Stomach (tissue), 9 donors: Measurements from ENCODE around the gene TRAM2. TPM values are rescaled to one million over a fixed set of nuclear protein-coding genes. Genes with fewer than 3 reads are reported as not detected.

Experiments used
- DNase-seq, 2 donors: peaks; one replicate each; pipeline versions ENCODE4 v3.0.0 to v3.0.0-alpha.2; 2013 to 2019
- H3K27ac ChIP-seq, 5 donors: fragments of 200-600 bp in 4 of 5; sonication (generic) in 4 of 5; one replicate each; pipeline ENCODE4 v1.5.1; 2013 to 2019; ENCODE audit warnings: mild to moderate bottlenecking in 1 of 5, moderate library complexity in 1 of 5
- H3K27me3 ChIP-seq, 3 donors: fragments of 200-600 bp; sonication (generic); one replicate each; pipeline ENCODE4 v1.5.1; 2017 to 2019; ENCODE audit warnings: mixed run types in 1 of 3
- H3K36me3 ChIP-seq, 4 donors: fragments of 200-600 bp; sonication (generic); 1 replicate in 3 of 4; 2 replicates in 1 of 4; pipeline ENCODE4 v1.5.1; 2016 to 2019
- H3K4me1 ChIP-seq, 4 donors: fragments of 200-600 bp; sonication (generic); one replicate each; pipeline ENCODE4 v1.5.1; 2016 to 2019
- H3K4me3 ChIP-seq, 4 donors: fragments of 200-600 bp; sonication (generic) in 3 of 4; one replicate each; pipeline ENCODE4 v1.5.1; 2016 to 2019; ENCODE audit warnings: mild to moderate bottlenecking in 1 of 4
- H3K9me3 ChIP-seq, 4 donors: fragments of 200-600 bp; sonication (generic); one replicate each; pipeline ENCODE4 v1.5.1; 2016 to 2019
- EP300 ChIP-seq: sonication (generic); formaldehyde crosslinking; IDR thresholded peaks from one replicate; pipeline ENCODE4 v1.6.1; 2017; ENCODE audit warnings: antibody characterized with exemption
- POLR2A ChIP-seq, 4 donors: fragments of 450-650 bp; IDR thresholded peaks; one replicate each; pipeline ENCODE4 v1.6.1; 2016; ENCODE audit warnings: antibody characterized with exemption in 4 of 4, control low read depth in 2 of 4, mild to moderate bottlenecking in 1 of 4, moderate library complexity in 1 of 4
- POLR2AphosphoS5 ChIP-seq, 3 donors: sonication (generic); formaldehyde crosslinking; IDR thresholded peaks; one replicate each; pipeline ENCODE4 v1.6.1; 2016; ENCODE audit warnings: antibody characterized with exemption in 3 of 3
- WGBS, 5 donors: extraction: QIAGEN DNeasy Blood & Tissue Kit in 3 of 5; methylation state at CpG; one replicate each; pipeline versions ENCODE4 v1.1.5 to v1.1.7; 2013 to 2018; 5-methylcytosine and 5-hydroxymethylcytosine counted together
- intact Hi-C: fragments of 100-400 bp; cut with DNase I; formaldehyde crosslinking; loops from one replicate; pipeline ENCODE4 v1.15.1; 2023; ENCODE audit warnings: low total_unique reads
- polyA plus RNA-seq, 3 donors: library from polyadenylated mRNA; stranded (reverse); fragments of 200-250 nt; gene quantifications; one replicate each; pipeline ENCODE4 v1.2.3, GENCODE V29; 2013
- total RNA-seq, 5 donors: library from RNA; depleted of rRNA; stranded (reverse); fragments of >200 nt; gene quantifications; one replicate each; pipeline versions ENCODE4 v1.1.0 to v1.2.3, GENCODE V29; 2014 to 2016
- TF ChIP-seq, protein P1 (sequence below), 7 experiments: fragments of 450-650 bp in 4 of 7; fragments of 200-600 bp in 3 of 7; sonication (generic) in 3 of 7; IDR thresholded peaks; one replicate each; pipeline ENCODE4 v1.5.1; 2016 to 2019; ENCODE audit warnings: antibody characterized with exemption in 7 of 7, control low read depth in 2 of 7, mild to moderate bottlenecking in 1 of 7
- donor health status: healthy with polysubstance abuse.
- donor health status: Bipolar disorder and iron deficiency.
- donor health status: healthy.

TRAM2 gene
- total and polyA plus RNA-seq, 8 donors = 1.4 to 14.1 (median 4.3) TPM

GRCh38 chr6:52535711-52536423 lies 41.0 kb downstream of the TRAM2 start:
- Histone ChIP-seq H3K4me1 (peaks cover 7 to 45% (median 22%) of the 10 kb centered on the region in 4 donors), H3K27ac (no peak overlapping the region)
- intact Hi-C loops = no loop called here

GRCh38 chr6:52534966-52535390 lies 41.9 kb downstream of the TRAM2 start:
- H3K4me3 ChIP-seq = no peak overlapping the region
- H3K9me3 ChIP-seq = no peaks in the 10 kb centered on the region
- WGBS, 5 donors = 75 to 93% (median 87%) methylated on average over 3 of the region's 3 CpGs
- no peak for DNase-seq
- H3K36me3 ChIP-seq = peaks cover 4 to 25% (median 22%) of the 10 kb centered on the region in 4 donors
- peaks cover 6 to 37% (median 19%) of the 10 kb centered on the region in 4 donors for H3K4me1 ChIP-seq
- no peak for TF ChIP-seq POLR2AphosphoS5 (IDR thresholded peaks at IDR 0.05)
- TF ChIP-seq EP300 = no peak
- TF ChIP-seq POLR2A (IDR thresholded peaks at IDR 0.05) = no peak
- TF ChIP-seq, protein P1, sequence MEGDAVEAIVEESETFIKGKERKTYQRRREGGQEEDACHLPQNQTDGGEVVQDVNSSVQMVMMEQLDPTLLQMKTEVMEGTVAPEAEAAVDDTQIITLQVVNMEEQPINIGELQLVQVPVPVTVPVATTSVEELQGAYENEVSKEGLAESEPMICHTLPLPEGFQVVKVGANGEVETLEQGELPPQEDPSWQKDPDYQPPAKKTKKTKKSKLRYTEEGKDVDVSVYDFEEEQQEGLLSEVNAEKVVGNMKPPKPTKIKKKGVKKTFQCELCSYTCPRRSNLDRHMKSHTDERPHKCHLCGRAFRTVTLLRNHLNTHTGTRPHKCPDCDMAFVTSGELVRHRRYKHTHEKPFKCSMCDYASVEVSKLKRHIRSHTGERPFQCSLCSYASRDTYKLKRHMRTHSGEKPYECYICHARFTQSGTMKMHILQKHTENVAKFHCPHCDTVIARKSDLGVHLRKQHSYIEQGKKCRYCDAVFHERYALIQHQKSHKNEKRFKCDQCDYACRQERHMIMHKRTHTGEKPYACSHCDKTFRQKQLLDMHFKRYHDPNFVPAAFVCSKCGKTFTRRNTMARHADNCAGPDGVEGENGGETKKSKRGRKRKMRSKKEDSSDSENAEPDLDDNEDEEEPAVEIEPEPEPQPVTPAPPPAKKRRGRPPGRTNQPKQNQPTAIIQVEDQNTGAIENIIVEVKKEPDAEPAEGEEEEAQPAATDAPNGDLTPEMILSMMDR (IDR thresholded peaks at IDR 0.05) = no peak
- H3K27ac ChIP-seq = no peak overlapping the region
- H3K27me3 ChIP-seq = no peaks in the 10 kb centered on the region
- intact Hi-C loops = no loop called here

More at GRCh38 chr6:52535711-52536423, 41.0 kb downstream of the TRAM2 start:
- WGBS, 5 donors = 71 to 81% (median 73%) methylated on average over 5 of the region's 5 CpGs
- no peaks in the 10 kb centered on the region for H3K9me3 ChIP-seq
- no peaks in the 10 kb centered on the region for H3K27me3 ChIP-seq
- TF ChIP-seq, protein P1 (IDR thresholded peaks at IDR 0.05) = no peak
- TF ChIP-seq POLR2AphosphoS5 (IDR thresholded peaks at IDR 0.05) (no peak), POLR2A (IDR thresholded peaks at IDR 0.05) (no peak), EP300 (no peak)
- no peak for DNase-seq
- peaks cover 4 to 25% (median 22%) of the 10 kb centered on the region in 4 donors for H3K36me3 ChIP-seq
- H3K4me3 ChIP-seq = no peak overlapping the region

- 95 to 99% (median 99%) methylated on average over 5 of the region's 5 CpGs for WGBS, 5 donors
- Histone ChIP-seq H3K9me3 (no peaks in the 10 kb centered on the region), H3K27ac (no peak overlapping the region), H3K27me3 (no peaks in the 10 kb centered on the region), H3K36me3 (peaks cover 4 to 25% (median 22%) of the 10 kb centered on the region in 4 donors), H3K4me1 (peaks cover 6 to 31% (median 16%) of the 10 kb centered on the region in 4 donors), H3K4me3 (no peak overlapping the region)
- intact Hi-C loops = no loop called here
- TF ChIP-seq EP300 (no peak), POLR2A (IDR thresholded peaks at IDR 0.05) (no peak), POLR2AphosphoS5 (IDR thresholded peaks at IDR 0.05) (no peak)
- TF ChIP-seq, protein P1 (IDR thresholded peaks at IDR 0.05) = no peak
- DNase-seq = no peak
These were observed 42.5 kb downstream of the TRAM2 start for GRCh38 chr6:52534363-52534762.

GRCh38 chr6:52533491-52533890 lies 43.4 kb downstream of the TRAM2 start:
- WGBS, 5 donors = 95 to 98% (median 97%) methylated on average over 2 of the region's 2 CpGs
- TF ChIP-seq POLR2AphosphoS5 (IDR thresholded peaks at IDR 0.05) (no peak), POLR2A (IDR thresholded peaks at IDR 0.05) (no peak), EP300 (no peak)
- TF ChIP-seq, protein P1 (IDR thresholded peaks at IDR 0.05) = no peak
- no peaks in the 10 kb centered on the region for H3K9me3 ChIP-seq
- peaks cover 4 to 25% (median 22%) of the 10 kb centered on the region in 4 donors for H3K36me3 ChIP-seq
- H3K27ac ChIP-seq = no peak overlapping the region
- no peak overlapping the region for H3K4me3 ChIP-seq
- H3K4me1 ChIP-seq = peaks cover 6 to 25% (median 15%) of the 10 kb centered on the region in 4 donors
- intact Hi-C loops = no loop called here
- no peak for DNase-seq
- no peaks in the 10 kb centered on the region for H3K27me3 ChIP-seq
